ENCODE measurements around the gene ABHD16B. TPM values are rescaled to one million over a fixed set of nuclear protein-coding genes. Genes with fewer than 3 reads are reported as not detected.

ABHD16B gene
- total RNA-seq, 1 donor from 2014 or later = not detected

DNA sequence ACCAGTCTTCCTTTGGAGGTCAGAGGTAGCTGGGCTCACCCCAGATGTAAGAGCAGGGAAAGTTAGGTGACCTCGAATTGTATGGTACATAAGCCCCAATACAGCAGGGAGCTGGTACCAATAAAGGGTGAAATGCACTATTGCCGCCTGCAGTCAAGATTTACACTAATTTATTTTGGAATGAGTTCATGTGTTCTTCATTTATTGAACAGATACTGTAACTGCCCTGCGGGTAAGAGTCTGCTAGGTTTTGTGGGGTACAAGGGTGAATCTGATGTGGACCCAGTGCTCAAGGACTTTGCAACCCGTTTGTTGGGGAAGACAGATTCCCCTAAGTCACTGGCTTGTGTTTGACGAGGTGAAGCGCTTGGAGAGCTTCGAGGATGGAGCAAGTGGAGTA is 31.1 kb downstream of the ABHD16B start:
- TF ChIP-seq, protein P1, sequence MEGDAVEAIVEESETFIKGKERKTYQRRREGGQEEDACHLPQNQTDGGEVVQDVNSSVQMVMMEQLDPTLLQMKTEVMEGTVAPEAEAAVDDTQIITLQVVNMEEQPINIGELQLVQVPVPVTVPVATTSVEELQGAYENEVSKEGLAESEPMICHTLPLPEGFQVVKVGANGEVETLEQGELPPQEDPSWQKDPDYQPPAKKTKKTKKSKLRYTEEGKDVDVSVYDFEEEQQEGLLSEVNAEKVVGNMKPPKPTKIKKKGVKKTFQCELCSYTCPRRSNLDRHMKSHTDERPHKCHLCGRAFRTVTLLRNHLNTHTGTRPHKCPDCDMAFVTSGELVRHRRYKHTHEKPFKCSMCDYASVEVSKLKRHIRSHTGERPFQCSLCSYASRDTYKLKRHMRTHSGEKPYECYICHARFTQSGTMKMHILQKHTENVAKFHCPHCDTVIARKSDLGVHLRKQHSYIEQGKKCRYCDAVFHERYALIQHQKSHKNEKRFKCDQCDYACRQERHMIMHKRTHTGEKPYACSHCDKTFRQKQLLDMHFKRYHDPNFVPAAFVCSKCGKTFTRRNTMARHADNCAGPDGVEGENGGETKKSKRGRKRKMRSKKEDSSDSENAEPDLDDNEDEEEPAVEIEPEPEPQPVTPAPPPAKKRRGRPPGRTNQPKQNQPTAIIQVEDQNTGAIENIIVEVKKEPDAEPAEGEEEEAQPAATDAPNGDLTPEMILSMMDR (IDR thresholded peaks at IDR 0.05; ENCODE audit: insufficient read depth, low read length, severe bottlenecking) = no peak
- H3K27me3 ChIP-seq (ENCODE audit: control insufficient read depth, insufficient read depth, low read length) = no peaks in the 10 kb centered on the region
- H3K4me3 ChIP-seq (ENCODE audit: low read depth, low read length) = no peak overlapping the region
- FAIRE-seq (no peak), DNase-seq (ENCODE audit: low read depth) (no peak)
- peaks cover 26% of the 10 kb centered on the region for H3K36me3 ChIP-seq (ENCODE audit: control insufficient read depth, insufficient read depth, low read length)

DNA sequence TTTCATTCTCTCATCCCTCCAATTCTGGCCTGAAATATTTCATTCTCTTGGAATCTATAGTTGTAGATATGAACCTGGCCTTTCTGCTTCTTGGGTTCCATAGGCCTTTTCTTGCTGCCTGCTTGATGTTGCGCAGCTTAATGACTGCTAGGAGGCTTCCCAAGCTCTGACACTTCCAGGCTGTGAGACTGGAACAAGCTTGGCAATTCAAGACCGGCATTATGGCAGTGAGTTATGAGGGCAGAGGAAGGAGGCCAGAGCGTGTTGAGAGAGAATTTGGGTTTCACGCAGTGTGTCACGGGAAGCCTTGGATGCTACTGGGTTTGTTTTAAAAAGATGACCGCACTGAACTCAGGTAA is 32.7 kb downstream of the ABHD16B start:
- peak overlapping the region; percentile 58 for H3K4me3 ChIP-seq (ENCODE audit: low read depth, low read length)
- FAIRE-seq (no peak), DNase-seq (ENCODE audit: low read depth) (no peak)
- TF ChIP-seq, protein P1 (IDR thresholded peaks at IDR 0.05; ENCODE audit: insufficient read depth, low read length, severe bottlenecking) = no peak
- peaks cover 24% of the 10 kb centered on the region for H3K36me3 ChIP-seq (ENCODE audit: control insufficient read depth, insufficient read depth, low read length)
- H3K27me3 ChIP-seq (ENCODE audit: control insufficient read depth, insufficient read depth, low read length) = no peaks in the 10 kb centered on the region

- Histone ChIP-seq H3K4me3 (ENCODE audit: low read depth, low read length) (peak within 1 kb of the TSS; percentile 58), H3K27me3 (ENCODE audit: control insufficient read depth, insufficient read depth, low read length) (no peaks in the 10 kb centered on the region), H3K36me3 (ENCODE audit: control insufficient read depth, insufficient read depth, low read length) (peaks cover 22% of the 10 kb centered on the region)
- DNase-seq (ENCODE audit: low read depth) (peak; percentile 72), FAIRE-seq (no peak)
- TF ChIP-seq, protein P1 (IDR thresholded peaks at IDR 0.05; ENCODE audit: insufficient read depth, low read length, severe bottlenecking) = no peak
These were observed 33.3 kb downstream of the ABHD16B start, which contains the start of gene DNAJC5 for GRCh38 chr20:63894358-63895201. Gene DNAJC5 (plus strand): TSS chr20:63895126. CDS start chr20:63928346, 33,220 bp downstream.

DNA sequence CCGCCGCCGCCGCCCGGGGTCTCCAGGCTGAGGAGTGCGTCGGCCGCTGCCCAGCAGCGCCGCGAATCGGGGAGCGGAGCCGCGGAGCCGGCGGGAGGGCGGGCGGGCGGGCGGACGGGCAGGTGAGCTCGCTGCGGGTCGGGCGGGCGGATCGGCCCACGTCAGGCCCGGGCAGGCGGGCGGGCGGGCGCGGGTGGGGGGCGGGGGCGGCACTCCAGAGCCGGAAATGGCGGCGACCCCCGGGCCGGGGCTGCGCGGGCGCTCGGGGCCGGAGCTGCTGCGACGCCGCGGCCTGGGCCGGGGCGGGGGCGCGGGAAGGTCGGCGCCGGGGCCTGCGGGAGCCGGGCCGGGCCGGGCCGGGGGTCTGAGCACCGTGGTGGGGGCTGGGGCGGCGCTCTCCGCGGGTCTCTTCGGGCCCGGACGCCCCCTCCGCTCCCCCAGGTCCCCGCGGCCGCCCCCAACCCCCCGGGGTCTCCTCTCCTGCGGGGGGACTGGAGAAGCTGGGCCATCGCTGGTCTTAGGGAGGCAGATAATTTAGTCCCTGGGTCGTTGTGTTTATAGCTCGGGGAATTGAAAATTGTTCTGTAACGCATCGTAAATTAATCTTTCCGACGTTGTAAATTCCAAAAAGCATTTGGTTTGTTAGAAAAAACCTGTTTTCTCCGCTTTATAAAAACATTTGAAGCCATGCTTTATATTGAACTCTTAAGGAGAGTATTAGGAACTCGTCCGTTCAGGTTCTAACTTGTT is 34.1 kb downstream of the ABHD16B start:
- TF ChIP-seq, protein P1 (IDR thresholded peaks at IDR 0.05; ENCODE audit: insufficient read depth, low read length, severe bottlenecking) = no peak
- FAIRE-seq (no peak), DNase-seq (ENCODE audit: low read depth) (no peak)
- H3K4me3 ChIP-seq (ENCODE audit: low read depth, low read length) = peak overlapping the region; percentile 58
- peaks cover 21% of the 10 kb centered on the region for H3K36me3 ChIP-seq (ENCODE audit: control insufficient read depth, insufficient read depth, low read length)
- no peaks in the 10 kb centered on the region for H3K27me3 ChIP-seq (ENCODE audit: control insufficient read depth, insufficient read depth, low read length)

DNA sequence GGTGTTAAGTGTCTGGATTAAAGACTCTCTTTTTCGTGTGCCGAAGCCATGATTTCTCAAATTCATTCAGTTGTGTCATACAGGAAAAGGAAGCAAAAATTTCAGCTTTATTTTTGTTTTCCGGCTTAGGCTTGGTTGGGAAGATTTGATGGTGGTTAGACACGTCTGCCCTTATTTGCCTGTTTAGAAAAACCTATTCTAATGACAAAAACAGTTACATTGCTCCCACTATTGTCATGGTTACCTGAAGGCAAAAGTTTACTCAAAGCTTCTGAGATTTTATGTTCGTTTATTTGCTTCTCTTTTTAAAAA is 34.6 kb downstream of the ABHD16B start:
- DNase-seq (ENCODE audit: low read depth) (peak; percentile 79), FAIRE-seq (no peak)
- peak overlapping the region; percentile 58 for H3K4me3 ChIP-seq (ENCODE audit: low read depth, low read length)
- no peaks in the 10 kb centered on the region for H3K27me3 ChIP-seq (ENCODE audit: control insufficient read depth, insufficient read depth, low read length)
- H3K36me3 ChIP-seq (ENCODE audit: control insufficient read depth, insufficient read depth, low read length) = peaks cover 17% of the 10 kb centered on the region
- TF ChIP-seq, protein P1 (IDR thresholded peaks at IDR 0.05; ENCODE audit: insufficient read depth, low read length, severe bottlenecking) = no peak
